ENCODE data around the gene TBC1D12.

DNA sequence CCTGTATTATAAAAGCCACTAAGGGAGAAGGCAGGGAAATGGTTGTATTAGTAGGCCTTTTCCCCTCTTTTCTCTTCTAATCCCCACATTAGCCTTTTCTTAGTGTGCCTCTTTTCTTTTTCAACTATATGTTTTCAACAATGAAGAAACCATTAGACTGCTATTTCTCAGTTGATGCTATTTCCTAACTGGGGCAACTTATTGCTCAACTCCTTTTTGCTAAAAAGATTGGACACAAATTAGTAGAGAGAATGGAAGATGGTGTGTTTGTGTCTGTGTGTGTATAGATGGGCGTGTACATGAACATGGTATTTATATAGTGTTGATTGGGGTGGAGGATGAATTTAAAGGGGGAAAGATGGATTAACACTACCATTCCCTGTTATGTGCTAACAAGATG, 28.4 kb downstream of the TBC1D12 start:
- TF ChIP-seq, protein P1, sequence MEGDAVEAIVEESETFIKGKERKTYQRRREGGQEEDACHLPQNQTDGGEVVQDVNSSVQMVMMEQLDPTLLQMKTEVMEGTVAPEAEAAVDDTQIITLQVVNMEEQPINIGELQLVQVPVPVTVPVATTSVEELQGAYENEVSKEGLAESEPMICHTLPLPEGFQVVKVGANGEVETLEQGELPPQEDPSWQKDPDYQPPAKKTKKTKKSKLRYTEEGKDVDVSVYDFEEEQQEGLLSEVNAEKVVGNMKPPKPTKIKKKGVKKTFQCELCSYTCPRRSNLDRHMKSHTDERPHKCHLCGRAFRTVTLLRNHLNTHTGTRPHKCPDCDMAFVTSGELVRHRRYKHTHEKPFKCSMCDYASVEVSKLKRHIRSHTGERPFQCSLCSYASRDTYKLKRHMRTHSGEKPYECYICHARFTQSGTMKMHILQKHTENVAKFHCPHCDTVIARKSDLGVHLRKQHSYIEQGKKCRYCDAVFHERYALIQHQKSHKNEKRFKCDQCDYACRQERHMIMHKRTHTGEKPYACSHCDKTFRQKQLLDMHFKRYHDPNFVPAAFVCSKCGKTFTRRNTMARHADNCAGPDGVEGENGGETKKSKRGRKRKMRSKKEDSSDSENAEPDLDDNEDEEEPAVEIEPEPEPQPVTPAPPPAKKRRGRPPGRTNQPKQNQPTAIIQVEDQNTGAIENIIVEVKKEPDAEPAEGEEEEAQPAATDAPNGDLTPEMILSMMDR (conservative IDR thresholded peaks at IDR 0.05; ENCODE audit: low read depth, low read length), result no peak
- no peak for TF ChIP-seq EZH2 (IDR thresholded peaks at IDR 0.05; ENCODE audit: borderline replicate concordance, low read depth, low read length, poor library complexity, severe bottlenecking)

All from A673 (cell line).